Esophagus muscularis mucosa (tissue), 4 donors: Measurements from ENCODE around the gene PRB2. TPM values are rescaled to one million over a fixed set of nuclear protein-coding genes. Genes with fewer than 3 reads are reported as not detected.
"Not testable (repeated sequence)": the region's sequence is repeated elsewhere in the genome, so short reads cannot be mapped to it uniquely, and the experiment has no call there.

Source experiments
- DNase-seq: peaks from one replicate; pipeline ENCODE4 v3.0.0-alpha.2; 2017; ENCODE audit errors: extremely low spot score
- H3K27ac ChIP-seq, 4 donors: fragments of 200-600 bp; sonication (generic); replicated peaks in 1 of 4; 1 replicate in 3 of 4; 2 replicates in 1 of 4; pipeline ENCODE4 v1.5.1; 2016 to 2019; ENCODE audit warnings: mild to moderate bottlenecking in 1 of 4
- H3K27me3 ChIP-seq, 4 donors: fragments of 200-600 bp; sonication (generic); one replicate each; pipeline versions ENCODE4 v1.5.1 to v1.6.0; 2016 to 2019
- H3K36me3 ChIP-seq, 4 donors: fragments of 200-600 bp; sonication (generic); one replicate each; pipeline ENCODE4 v1.5.1; 2016 to 2019
- H3K4me1 ChIP-seq, 4 donors: fragments of 200-600 bp; sonication (generic); one replicate each; pipeline ENCODE4 v1.5.1; 2016 to 2019
- H3K4me3 ChIP-seq, 4 donors: fragments of 200-600 bp; sonication (generic); 1 replicate in 2 of 4; 2 replicates in 2 of 4; pipeline ENCODE4 v1.5.1; 2016 to 2019; ENCODE audit warnings: mild to moderate bottlenecking in 4 of 4, moderate library complexity in 1 of 4
- H3K9me3 ChIP-seq, 4 donors: fragments of 200-600 bp; sonication (generic); 1 replicate in 3 of 4; 2 replicates in 1 of 4; pipeline ENCODE4 v1.5.1; 2016 to 2019
- CTCF ChIP-seq, 3 experiments: fragments of 200-600 bp in 2 of 3; fragments of 450-650 bp in 1 of 3; sonication (generic) in 2 of 3; IDR thresholded peaks; one replicate each; pipeline ENCODE4 v1.5.1; 2017 to 2019; ENCODE audit warnings: antibody characterized with exemption in 3 of 3, mild to moderate bottlenecking in 2 of 3, moderate library complexity in 1 of 3
- EP300 ChIP-seq: sonication (generic); formaldehyde crosslinking; IDR thresholded peaks from one replicate; pipeline ENCODE4 v1.6.1; 2017; ENCODE audit warnings: antibody characterized with exemption
- POLR2A ChIP-seq: fragments of 450-650 bp; IDR thresholded peaks from one replicate; pipeline ENCODE4 v1.6.1; 2017; ENCODE audit warnings: antibody characterized with exemption, moderate library complexity, mild to moderate bottlenecking, low read depth
- POLR2AphosphoS5 ChIP-seq, 2 donors: sonication (generic); formaldehyde crosslinking; IDR thresholded peaks; one replicate each; pipeline ENCODE4 v1.6.1; 2017; ENCODE audit warnings: antibody characterized with exemption in 2 of 2
- WGBS: methylation state at CpG from one replicate; pipeline ENCODE4 v1.1.5; 2018; 5-methylcytosine and 5-hydroxymethylcytosine counted together
- intact Hi-C: fragments of 100-400 bp; cut with DNase I; formaldehyde crosslinking; loops from one replicate; pipeline ENCODE4 v1.15.1; 2023
- total RNA-seq, 4 donors: library from RNA; depleted of rRNA; stranded (reverse); fragments of >200 nt; gene quantifications; one replicate each; pipeline versions ENCODE4 v1.1.0 to v1.2.1, GENCODE V29; 2016

Gene PRB2
- total RNA-seq, result not detected

- H3K4me1 ChIP-seq, H3K9me3 ChIP-seq, H3K27me3 ChIP-seq, intact Hi-C loops, H3K36me3 ChIP-seq, H3K4me3 ChIP-seq, DNase-seq, H3K27ac ChIP-seq: not testable (repeated sequence)
- no CpG with 5 or more reads among the region's 1 CpG for WGBS
These were observed at the start of gene PRB2 for GRCh38 chr12:11395467-11395866. Gene PRB2, minus strand, starts transcription at chr12:11395567. Its CDS starts 38 bp downstream, at chr12:11395529.

- no peak for DNase-seq
- no peaks in the 10 kb centered on the region for H3K4me1 ChIP-seq
- H3K27ac ChIP-seq, result no peak overlapping the region
- 80% methylated on average over 1 of the region's 2 CpGs for WGBS
- H3K27me3 ChIP-seq, result no peaks in the 10 kb centered on the region
- intact Hi-C loops, result no loop called here
- H3K36me3 ChIP-seq, result no peaks in the 10 kb centered on the region
- no peak for TF ChIP-seq POLR2A
- no peak overlapping the region for H3K4me3 ChIP-seq
- H3K9me3 ChIP-seq, result no peaks in the 10 kb centered on the region
These were observed 42.6 kb upstream of the PRB2 start for GRCh38 chr12:11437966-11438365.

GRCh38 chr12:11433664-11434063, 38.3 kb upstream of the PRB2 start:
- DNase-seq, result no peak
- Histone ChIP-seq H3K36me3 (no peaks in the 10 kb centered on the region), H3K27me3 (no peaks in the 10 kb centered on the region), H3K4me3 (no peak overlapping the region), H3K27ac (no peak overlapping the region), H3K4me1 (no peaks in the 10 kb centered on the region), H3K9me3 (no peaks in the 10 kb centered on the region)
- no peak for TF ChIP-seq POLR2AphosphoS5 (IDR thresholded peaks at IDR 0.05)
- TF ChIP-seq CTCF (IDR thresholded peaks at IDR 0.05), result no peak
- no peak for TF ChIP-seq POLR2A
- no peak for TF ChIP-seq EP300
- 54% methylated on average over 4 of the region's 4 CpGs for WGBS
- intact Hi-C loops, result no loop called here

- Histone ChIP-seq H3K4me1 (no peaks in the 10 kb centered on the region), H3K9me3 (no peaks in the 10 kb centered on the region), H3K27me3 (no peaks in the 10 kb centered on the region), H3K27ac (no peak overlapping the region), H3K4me3 (no peak overlapping the region), H3K36me3 (no peaks in the 10 kb centered on the region)
- DNase-seq, result no peak
- intact Hi-C loops, result no loop called here
- 78% methylated on average over 4 of the region's 4 CpGs for WGBS
- no peak for TF ChIP-seq EP300
- no peak for TF ChIP-seq POLR2AphosphoS5 (IDR thresholded peaks at IDR 0.05)
- no peak for TF ChIP-seq POLR2A
- TF ChIP-seq CTCF (IDR thresholded peaks at IDR 0.05), result no peak
These were observed 36.1 kb upstream of the PRB2 start for GRCh38 chr12:11431486-11431885.

GRCh38 chr12:11427341-11427740, 32.0 kb upstream of the PRB2 start:
- H3K4me3 ChIP-seq, result no peak overlapping the region
- DNase-seq, result no peak
- 79% methylated on average over 1 of the region's 1 CpG for WGBS
- H3K36me3 ChIP-seq, result no peaks in the 10 kb centered on the region
- H3K4me1 ChIP-seq, result no peaks in the 10 kb centered on the region
- H3K9me3 ChIP-seq, result peaks cover 0 to 7% (median 0%) of the 10 kb centered on the region in 4 donors
- TF ChIP-seq POLR2A (no peak), CTCF (IDR thresholded peaks at IDR 0.05) (no peak), EP300 (no peak), POLR2AphosphoS5 (IDR thresholded peaks at IDR 0.05) (no peak)
- intact Hi-C loops, result no loop called here
- no peaks in the 10 kb centered on the region for H3K27me3 ChIP-seq
- H3K27ac ChIP-seq, result no peak overlapping the region

DNA sequence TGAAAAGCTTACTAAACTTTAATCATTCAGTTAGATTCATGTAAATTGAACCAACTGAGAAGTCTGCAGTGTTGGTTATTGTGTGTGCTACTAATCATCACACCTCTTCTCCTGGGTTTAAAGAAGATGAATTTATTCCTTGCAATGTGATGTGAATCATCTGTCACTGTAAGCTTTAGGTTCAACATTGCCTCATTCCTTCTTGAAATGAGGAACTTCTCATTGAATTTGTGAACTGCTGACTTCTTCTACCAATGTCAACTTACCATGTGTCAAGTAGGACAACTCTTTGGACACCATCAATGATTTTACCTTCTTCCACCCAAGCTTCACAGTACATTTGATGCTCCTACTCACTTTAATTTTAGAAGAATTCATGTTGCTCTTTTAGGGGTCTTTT, 17.4 kb upstream of the PRB2 start:
- Histone ChIP-seq H3K4me1 (no peaks in the 10 kb centered on the region), H3K4me3 (no peak overlapping the region)
- DNase-seq, result no peak

More for the DNA sequence above, 17.4 kb upstream of the PRB2 start:
- no peaks in the 10 kb centered on the region for H3K27me3 ChIP-seq
- intact Hi-C loops, result no loop called here
- no peaks in the 10 kb centered on the region for H3K36me3 ChIP-seq
- no peak overlapping the region for H3K27ac ChIP-seq
- peaks cover 0 to 11% (median 3%) of the 10 kb centered on the region in 4 donors for H3K9me3 ChIP-seq
- no peak for TF ChIP-seq POLR2AphosphoS5 (IDR thresholded peaks at IDR 0.05)
- TF ChIP-seq POLR2A, result no peak
- TF ChIP-seq EP300, result no peak
- no peak for TF ChIP-seq CTCF (IDR thresholded peaks at IDR 0.05)
